ENCODE measurements around the gene SUN2.

SUN2 gene

DNA sequence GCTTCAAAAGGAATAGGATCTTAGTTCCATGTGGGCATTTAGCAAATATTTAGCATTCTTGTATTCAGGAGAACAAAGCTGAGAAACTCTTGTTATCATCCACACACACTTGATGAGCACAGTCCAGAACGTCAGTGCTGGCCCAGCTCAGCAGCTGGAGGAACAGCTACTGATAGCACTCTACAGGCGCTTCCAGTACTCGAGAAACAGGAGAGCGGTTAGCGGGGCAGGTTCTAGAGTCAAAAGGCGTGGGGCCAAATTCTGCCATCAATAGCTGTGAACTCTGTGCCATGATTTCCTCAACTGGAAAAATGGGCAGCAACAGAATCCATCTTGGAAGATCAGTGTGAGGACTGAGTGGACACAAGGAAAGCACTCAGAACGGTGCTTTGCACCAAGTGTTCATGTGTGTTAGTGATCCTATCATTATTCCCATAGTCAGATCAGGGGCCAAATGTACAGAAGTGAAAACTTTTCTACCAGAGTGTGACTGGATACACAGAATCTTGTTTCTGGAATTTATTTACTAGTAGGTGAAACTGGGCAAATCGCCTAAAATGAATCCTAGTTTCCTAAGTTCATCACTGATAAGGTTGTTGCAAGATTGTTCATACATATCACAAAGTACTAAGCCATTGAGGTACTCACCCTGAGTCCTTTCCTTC, 58.2 kb downstream of the SUN2 start:
- DNase-seq (ENCODE audit: low spot score): no peak

DNA sequence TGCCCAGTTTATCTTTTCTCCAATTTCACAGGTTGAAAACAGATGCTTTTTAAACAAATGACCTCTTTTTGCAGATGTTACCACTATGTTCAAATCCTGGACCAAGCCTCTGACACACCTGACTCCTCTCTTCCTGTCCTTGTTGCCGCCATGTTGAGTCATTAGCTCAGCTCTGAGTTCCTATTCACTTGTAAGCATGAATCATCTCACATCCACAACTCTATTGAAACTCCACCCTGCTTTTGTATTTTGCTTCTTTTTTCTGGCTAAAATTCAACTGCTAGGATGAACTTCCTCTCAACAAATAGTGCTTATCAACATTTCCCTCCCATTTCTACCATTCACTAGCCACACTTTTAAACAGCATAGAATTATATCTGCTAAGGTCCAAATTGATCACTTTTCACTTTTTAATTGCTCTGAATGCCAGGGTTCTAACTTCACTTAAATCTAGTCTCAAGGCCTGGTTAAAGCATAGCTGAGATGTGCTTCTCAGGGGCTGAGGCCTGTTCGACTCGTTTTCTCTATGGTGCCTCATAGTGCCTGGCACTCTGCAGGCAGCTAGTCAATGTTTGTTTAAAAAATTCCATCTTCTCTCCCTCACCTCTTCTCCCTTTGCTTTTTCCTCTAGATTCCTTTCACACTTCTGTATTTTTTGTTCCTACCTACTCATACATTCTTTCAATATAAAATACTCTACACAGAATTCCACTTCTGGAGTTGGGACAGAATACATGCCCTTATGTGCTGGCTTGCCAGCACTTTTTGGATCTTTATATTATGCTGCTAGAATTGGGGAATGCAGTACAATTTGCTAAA, 59.0 kb downstream of the SUN2 start:
- peak; percentile 60 for DNase-seq (ENCODE audit: low spot score)

DNA sequence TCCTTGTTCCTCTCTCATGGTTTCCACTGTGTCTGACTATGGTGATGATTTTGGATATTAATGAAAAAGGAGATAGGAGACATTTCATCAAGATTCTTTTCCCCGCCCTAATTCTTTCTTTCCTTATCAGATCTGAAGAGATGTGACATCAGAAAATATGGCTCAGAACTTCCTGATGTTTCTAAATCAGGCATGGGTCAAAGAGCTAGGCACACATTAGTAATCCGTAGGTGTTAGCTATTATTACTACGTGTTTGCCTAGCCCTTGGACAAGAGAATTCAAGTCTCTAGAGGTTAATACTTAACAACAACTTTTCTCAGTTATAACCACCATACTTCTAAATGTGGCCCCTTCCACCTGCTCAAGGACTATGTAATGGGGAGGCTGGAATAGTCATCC, 60.9 kb downstream of the SUN2 start:
- no peak for DNase-seq (ENCODE audit: low spot score)

DNA sequence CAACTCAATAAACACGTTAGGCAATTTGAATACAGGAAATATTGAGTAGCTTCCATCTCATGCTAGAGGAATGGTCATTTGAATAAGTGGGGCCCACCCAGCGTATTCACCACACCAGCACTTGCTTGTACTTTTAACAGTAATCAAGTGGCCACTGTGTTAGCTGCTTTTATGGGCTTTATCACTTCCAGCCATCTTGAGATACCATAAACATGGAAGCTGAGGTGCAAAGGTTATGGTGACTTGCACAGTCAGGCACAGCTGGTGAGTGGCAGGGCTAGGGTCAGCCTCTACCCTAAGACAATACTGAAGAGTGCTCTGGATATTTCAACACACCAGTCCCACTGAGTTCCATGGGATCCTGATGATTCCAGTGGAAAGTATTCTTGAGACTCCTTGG, 61.7 kb downstream of the SUN2 start:
- no peak for DNase-seq (ENCODE audit: low spot score)

DNA sequence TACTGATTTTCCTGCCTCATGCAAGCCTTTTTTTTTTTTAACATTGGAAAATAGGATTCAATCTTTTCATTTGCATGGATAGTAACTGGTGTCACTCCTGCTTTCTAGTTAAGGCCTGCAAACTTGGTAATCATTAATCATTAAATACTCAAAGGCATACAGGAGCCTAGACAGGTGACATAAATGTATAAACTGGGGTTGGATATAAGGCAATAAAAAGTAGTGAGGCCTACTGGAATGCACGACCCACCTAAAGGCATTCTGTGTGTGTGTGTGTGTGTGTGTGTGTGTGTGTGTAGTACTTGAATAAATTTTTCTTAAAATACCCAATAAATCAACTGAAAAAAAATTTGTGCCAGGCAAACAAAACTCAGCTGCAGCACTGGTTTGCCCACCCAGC, 66.1 kb downstream of the SUN2 start:
- DNase-seq (ENCODE audit: low spot score): no peak

DNA sequence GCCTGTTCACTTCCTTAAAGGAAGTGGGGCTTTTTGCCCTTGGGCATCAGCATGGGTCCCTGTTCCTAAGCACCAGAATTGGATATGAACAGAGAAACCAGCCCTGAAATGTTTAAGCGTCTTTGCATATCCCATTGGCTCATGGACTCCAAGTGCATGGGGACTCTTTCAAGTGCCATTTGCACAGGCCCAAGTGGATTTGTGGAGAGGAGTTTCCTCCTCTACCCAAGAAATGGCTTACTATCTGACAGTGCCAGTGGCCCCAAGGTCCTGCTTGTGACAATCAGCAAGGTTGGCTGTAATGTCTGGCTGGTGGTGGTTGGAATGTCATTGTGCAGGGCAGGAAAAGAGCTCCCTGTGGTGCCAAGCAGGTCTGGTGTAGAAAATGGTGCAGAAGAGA, 70.0 kb downstream of the SUN2 start:
- DNase-seq (ENCODE audit: low spot score): no peak

DNA sequence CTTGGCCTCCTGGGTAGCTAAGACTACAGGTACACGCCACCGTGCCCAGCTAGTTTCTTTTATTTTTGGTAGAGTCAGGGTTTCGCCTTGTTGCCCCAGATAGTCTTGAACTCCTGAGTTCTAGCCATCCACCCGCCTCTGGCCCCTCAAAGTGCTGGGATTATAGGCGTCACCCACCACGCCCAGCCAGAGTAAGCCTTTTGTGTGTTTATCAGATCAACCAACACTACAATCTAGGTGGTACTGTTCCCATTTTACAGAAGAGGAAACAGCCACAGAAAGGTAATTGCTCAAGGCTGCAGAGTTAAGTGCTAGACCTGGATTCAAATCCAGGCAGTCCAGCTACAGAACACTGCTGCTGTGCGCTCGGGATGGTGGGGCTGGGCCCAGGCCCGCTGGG, 70.9 kb downstream of the SUN2 start:
- DNase-seq (ENCODE audit: low spot score): no peak
